DMS 273 (cell line): Measurements from ENCODE around the gene DCST2.
"Not testable (repeated sequence)": the region's sequence is repeated elsewhere in the genome, so short reads cannot be mapped to it uniquely, and the experiment has no call there.

ENCODE experiments used
- DNase-seq: peaks from one replicate; lab custom pipeline; 2025; ENCODE audit not compliant: unreplicated experiment; lab: John Stamatoyannopoulos, UW

DCST2 gene

DNA sequence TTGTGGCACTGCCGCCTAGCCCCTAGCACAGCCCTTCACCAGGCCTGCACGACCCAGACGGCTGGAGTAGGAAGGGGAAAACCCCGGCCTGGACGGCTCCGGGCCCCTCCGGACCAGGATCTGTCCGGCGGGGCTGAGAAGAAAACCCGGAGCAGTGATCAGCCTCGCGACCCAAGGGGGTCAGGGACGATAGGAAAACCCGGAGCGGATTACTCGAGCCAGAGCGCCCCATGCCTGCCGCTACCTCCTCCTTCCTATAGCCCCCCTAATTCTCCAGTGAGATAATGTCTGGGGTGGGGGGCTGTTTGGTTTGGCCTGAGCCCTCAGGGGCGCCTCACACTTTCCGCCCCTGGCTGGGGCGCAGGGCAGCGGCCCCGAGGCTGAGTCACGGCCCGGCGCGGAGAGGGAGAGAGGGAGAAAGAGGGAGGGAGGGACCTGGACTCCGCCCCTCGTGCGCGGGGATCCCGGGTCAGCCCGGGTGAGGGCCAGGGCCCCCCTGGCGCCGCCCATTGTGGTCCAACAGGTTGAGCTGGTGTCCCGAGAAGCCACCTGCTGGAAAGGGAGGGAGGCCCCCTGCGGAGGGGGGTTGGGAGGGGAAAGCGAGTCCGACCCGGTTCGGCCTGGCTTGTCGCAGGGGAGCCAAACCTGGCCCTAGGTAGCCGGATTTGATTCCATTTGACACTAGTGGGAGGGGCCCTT, 32.7 kb downstream of the DCST2 start:
- DNase-seq: peak; percentile 95

- no peak for DNase-seq
Measured at GRCh38 chr1:155000411-155000725, 33.2 kb downstream of the DCST2 start.

GRCh38 chr1:154999571-155000410, 33.8 kb downstream of the DCST2 start:
- no peak for DNase-seq

- DNase-seq: peak; percentile 77
Measured at GRCh38 chr1:154998818-154999570, 34.6 kb downstream of the DCST2 start.

- no peak for DNase-seq
Measured at GRCh38 chr1:154998201-154998780, 35.3 kb downstream of the DCST2 start.

DNA sequence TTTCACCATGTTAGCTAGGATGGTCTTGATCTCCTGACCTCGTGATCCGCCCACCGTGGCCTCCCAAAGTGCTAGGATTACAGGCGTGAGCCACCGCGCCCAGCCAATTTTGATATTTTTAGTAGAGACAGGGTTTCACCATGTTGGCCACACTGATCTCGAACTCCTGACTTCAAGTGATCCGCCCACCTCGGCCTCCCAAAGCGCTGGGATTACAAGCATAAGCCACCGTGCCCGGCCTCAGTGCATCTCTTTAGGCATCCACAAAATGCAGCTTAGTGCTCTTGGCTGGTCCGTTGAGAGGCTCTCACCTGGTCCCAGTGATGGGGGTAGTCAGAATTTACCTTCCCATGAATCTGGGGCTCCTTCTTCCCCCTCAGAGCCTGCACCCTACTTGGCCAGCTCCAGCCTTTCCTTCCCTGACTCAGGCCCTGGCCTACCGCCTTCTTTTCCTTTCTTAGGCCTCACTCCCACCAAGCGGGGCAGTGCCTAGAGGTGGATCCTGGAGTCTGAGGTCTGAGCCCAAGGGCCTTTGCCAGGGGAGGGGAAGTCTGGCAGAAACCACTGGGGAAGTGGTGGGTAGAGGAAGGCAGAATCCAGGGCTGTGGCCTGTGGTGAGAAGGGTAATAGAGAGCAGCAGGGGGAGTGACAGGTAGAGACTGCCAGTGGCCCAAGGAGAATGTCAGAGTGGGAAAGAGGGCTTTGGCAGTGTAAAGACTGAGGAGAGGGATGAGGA, 36.4 kb downstream of the DCST2 start:
- no peak for DNase-seq

- peak; percentile 77 for DNase-seq
Measured at GRCh38 chr1:154995301-154995983, 38.1 kb downstream of the DCST2 start.

DNA sequence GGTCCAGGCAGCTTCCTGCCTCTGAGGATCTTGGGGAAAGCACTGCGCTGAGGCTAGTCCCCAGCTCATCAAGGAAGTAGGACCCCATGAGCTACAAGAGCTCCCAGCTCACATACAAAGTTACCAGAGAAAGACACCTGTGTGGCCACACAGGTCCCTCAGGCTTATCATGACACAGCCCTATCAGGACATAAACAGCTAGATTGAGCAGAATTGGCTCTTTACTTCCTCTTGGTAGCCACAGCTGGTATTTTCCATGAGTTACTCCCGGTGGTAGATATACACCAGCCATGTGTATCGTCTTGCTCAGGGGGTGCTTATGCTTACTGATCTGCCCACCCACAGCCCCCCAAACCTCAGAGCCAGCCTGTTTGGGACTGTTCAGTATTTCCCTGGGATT, 39.0 kb downstream of the DCST2 start:
- DNase-seq: no peak

GRCh38 chr1:154994269-154994587, 39.4 kb downstream of the DCST2 start:
- DNase-seq: no peak

DNA sequence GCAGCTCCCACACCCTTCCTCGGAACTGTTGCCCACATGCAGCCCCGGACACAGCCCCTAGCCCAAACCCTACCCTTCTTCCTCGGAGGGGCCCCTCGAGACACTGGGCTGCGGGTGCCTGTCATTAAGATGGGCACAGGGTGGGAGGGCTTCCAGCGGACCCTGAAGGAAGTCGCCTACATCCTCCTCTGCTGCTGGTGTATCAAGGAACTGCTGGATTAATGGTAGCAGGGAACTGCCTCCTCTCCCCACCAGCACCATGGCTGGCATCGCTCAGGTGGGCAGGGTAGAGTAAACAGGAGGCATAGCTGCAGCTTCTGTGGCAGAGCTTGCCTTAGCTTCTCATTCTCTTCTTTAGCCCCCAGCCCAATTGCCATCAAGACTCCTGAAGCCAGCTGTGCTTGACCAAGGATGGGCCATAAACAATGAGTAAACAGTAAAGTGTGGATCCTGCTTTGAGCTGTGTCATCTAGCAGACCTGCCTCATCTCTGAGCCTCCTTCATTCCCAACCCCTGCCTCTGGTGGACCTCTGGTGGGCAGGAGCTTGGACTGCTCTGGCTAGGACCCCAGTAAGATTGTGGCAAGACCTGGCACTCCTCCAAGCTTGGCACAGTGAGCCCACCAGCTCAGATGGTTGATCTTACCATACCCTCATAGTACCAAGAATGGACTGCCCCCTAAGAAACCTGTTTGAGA, 39.9 kb downstream of the DCST2 start, which contains the start of gene LENEP:
LENEP (plus strand) TSS at position 15 of the 697 bp plus-strand sequence; CDS start at position 37, 22 bp downstream.
- no peak for DNase-seq

DNA sequence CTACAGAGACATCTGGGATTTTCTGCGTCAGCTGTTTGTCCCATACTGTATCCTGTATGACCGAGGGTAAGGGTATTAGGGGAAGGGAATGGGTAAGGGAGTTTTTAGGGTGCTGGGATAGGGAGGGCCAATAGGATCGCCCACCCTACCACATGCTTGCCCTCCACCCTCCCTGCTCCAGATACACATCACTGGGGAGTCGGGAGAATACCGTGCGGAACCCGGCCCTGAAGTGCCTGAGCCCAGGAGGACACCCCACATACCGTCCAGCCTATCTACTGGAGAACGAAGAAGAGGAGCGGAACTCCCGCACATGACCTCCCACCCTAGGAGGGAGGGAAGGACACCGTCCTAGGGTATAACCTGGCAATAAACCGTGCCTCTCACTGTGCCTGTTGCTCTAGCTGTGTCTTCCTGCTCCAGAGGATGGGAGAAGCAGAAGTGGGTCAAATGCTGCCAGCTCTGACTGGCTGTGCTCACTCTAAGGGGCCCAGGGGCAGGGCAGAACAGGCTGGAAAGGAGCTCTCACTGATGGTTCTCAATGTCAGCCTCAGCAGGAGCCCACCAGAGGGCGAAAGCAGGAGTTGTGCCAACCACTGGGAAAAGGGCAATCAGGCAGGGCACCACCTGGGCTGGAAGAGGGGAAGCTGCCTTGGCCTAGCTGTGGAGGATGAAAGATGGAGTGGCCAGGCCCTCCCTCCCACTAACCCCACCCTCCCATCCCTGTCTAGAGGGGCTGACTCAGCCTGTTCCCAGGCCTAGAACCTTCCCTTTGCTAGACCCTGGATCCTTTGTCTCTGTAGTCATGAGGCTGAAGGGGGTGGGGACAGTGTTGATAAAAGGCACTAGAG, 40.6 kb downstream of the DCST2 start:
- DNase-seq: peak; percentile 86

- DNase-seq: no peak
Measured at GRCh38 chr1:154990276-154990675, 43.3 kb downstream of the DCST2 start.

- no peak for DNase-seq
Measured at GRCh38 chr1:154989195-154989860, 44.3 kb downstream of the DCST2 start.

GRCh38 chr1:154988058-154988954, 45.3 kb downstream of the DCST2 start:
- no peak for DNase-seq

GRCh38 chr1:154987326-154987725, 46.3 kb downstream of the DCST2 start:
- DNase-seq: no peak

GRCh38 chr1:154986736-154987135, 46.8 kb downstream of the DCST2 start:
- not testable (repeated sequence) for DNase-seq
